ENCODE data around the gene RBM19.

- TF ChIP-seq POLR2A (IDR thresholded peaks at IDR 0.05) (no peak), CTCF (IDR thresholded peaks at IDR 0.05) (no peak)
Observed at GRCh38 chr12:113842699-113843098, 123.4 kb downstream of the RBM19 start.
